Endothelial cell of umbilical vein (primary cell): ENCODE results near the gene LHX4. TPM values are rescaled to one million over a fixed set of nuclear protein-coding genes. Genes with fewer than 3 reads are reported as not detected.

Experiments used
- BruUV-seq: library from RNA; stranded (reverse); fragments of 400-500 nt; replicated peaks from 2 replicates; lab custom pipeline; 2021; lab: Mats Ljungman, UMichigan
- CTCF ChIA-PET: fragments of 300-600, 350-600 bp; sonication (Branson Sonifier 250); formaldehyde crosslinking; loops from one replicate; lab custom pipeline; 2021; ENCODE audit warnings: antibody characterized with exemption, inconsistent platforms; lab: Charles Lee
- POLR2A ChIA-PET: fragments of 300-600, 350-600 bp; sonication (Branson Sonifier 250); formaldehyde crosslinking; loops from one replicate; lab custom pipeline; 2021; ENCODE audit warnings: antibody characterized with exemption, inconsistent platforms; lab: Charles Lee
- DNase-seq: peaks from one replicate; pipeline ENCODE4 v3.0.0-alpha.2; 2011; ENCODE audit warnings: low read depth, low spot score
- FAIRE-seq: peaks from 2 replicates; lab custom pipeline; 2011; peaks lifted over from hg19 to GRCh38; lab: Jason Lieb, UNC
- H2AFZ ChIP-seq: 2 replicates; pipeline ENCODE4 v1.6.0; 2012; ENCODE audit warnings: low read depth, low read length, control low read depth, inconsistent platforms
- H3K27ac ChIP-seq: 2 replicates; pipeline ENCODE4 v1.5.1; 2011; ENCODE audit warnings: low read depth, mild to moderate bottlenecking, control low read depth, low read length, moderate library complexity; ENCODE audit not compliant: insufficient read depth
- H3K27me3 ChIP-seq, 2 experiments: 2 replicates each; pipeline versions ENCODE4 v1.6.0 to v1.6.1; 2011; ENCODE audit warnings: low read length in 2 of 2, mixed read lengths in 1 of 2; ENCODE audit not compliant: control insufficient read depth in 2 of 2, insufficient read depth in 2 of 2
- H3K36me3 ChIP-seq, 2 experiments: 2 replicates in 1 of 2; 3 replicates in 1 of 2; pipeline ENCODE4 v1.5.1; 2011; ENCODE audit warnings: low read length in 2 of 2, mild to moderate bottlenecking in 1 of 2, moderate library complexity in 1 of 2; ENCODE audit not compliant: control insufficient read depth in 2 of 2, insufficient read depth in 2 of 2; ENCODE audit errors: extremely low read depth in 1 of 2
- H3K4me1 ChIP-seq: 3 replicates; pipeline ENCODE4 v1.5.1; 2011; ENCODE audit warnings: mild to moderate bottlenecking, low read length; ENCODE audit not compliant: control insufficient read depth, insufficient read depth; ENCODE audit errors: extremely low read depth
- H3K4me2 ChIP-seq: 2 replicates; pipeline ENCODE4 v1.6.1; 2011; ENCODE audit warnings: low read length, control low read depth, mixed read lengths; ENCODE audit not compliant: insufficient read depth
- H3K4me3 ChIP-seq, 3 experiments: fragments of 200-600 bp in 1 of 3; sonication (generic), shearing (Covaris generic) in 1 of 3; replicated peaks in 1 of 3; 2 replicates each; pipeline ENCODE4 v1.5.1; 2011 to 2016; ENCODE audit warnings: control low read depth in 3 of 3, low read length in 3 of 3, mild to moderate bottlenecking in 2 of 3, inconsistent platforms in 1 of 3, low read depth in 1 of 3, moderate library complexity in 1 of 3; ENCODE audit not compliant: insufficient read depth in 1 of 3
- H3K79me2 ChIP-seq: 2 replicates; pipeline ENCODE4 v1.6.0; 2012; ENCODE audit warnings: low read length, inconsistent platforms; ENCODE audit not compliant: control insufficient read depth, insufficient read depth
- H3K9ac ChIP-seq: replicated peaks from 2 replicates; pipeline ENCODE3; 2011; ENCODE audit warnings: low read length, control low read depth; ENCODE audit not compliant: insufficient read depth; ENCODE audit errors: extremely low read depth
- H3K9me1 ChIP-seq: replicated peaks from 3 replicates; pipeline ENCODE4 v1.6.0; 2011; ENCODE audit warnings: mild to moderate bottlenecking, low read length; ENCODE audit not compliant: control insufficient read depth, insufficient read depth; ENCODE audit errors: extremely low read depth
- H3K9me3 ChIP-seq: replicated peaks from 2 replicates; pipeline ENCODE4 v1.5.1; 2012; ENCODE audit warnings: low read length, inconsistent platforms; ENCODE audit not compliant: control insufficient read depth, insufficient read depth
- H4K20me1 ChIP-seq: replicated peaks from 2 replicates; pipeline ENCODE3; 2011; ENCODE audit warnings: mild to moderate bottlenecking, low read length; ENCODE audit not compliant: control insufficient read depth, insufficient read depth; ENCODE audit errors: extremely low read depth
- CTCF ChIP-seq, 2 donors: IDR thresholded peaks; 1 replicate in 1 of 2; 2 replicates in 1 of 2; pipeline ENCODE4 v1.5.1; 2011; ENCODE audit warnings: low read length in 2 of 2, mild to moderate bottlenecking in 2 of 2, moderate library complexity in 2 of 2, control low read depth in 1 of 2, inconsistent platforms in 1 of 2, low read depth in 1 of 2; ENCODE audit not compliant: insufficient read depth in 1 of 2; ENCODE audit errors: extremely low read depth in 1 of 2
- EZH2 ChIP-seq: IDR thresholded peaks from 2 replicates; pipeline ENCODE4 v1.6.1; 2012; ENCODE audit warnings: borderline replicate concordance, low read depth, mild to moderate bottlenecking, moderate library complexity, low read length, inconsistent platforms; ENCODE audit not compliant: severe bottlenecking
- FOS ChIP-seq: IDR thresholded peaks from 2 replicates; pipeline ENCODE4 v1.6.1; 2011; ENCODE audit warnings: mild to moderate bottlenecking, low read length, moderate library complexity, borderline replicate concordance; ENCODE audit not compliant: insufficient read depth
- GATA2 ChIP-seq: IDR thresholded peaks from 2 replicates; pipeline ENCODE4 v1.7.0; 2011; ENCODE audit warnings: low read depth, mild to moderate bottlenecking, moderate library complexity, mixed read lengths, low read length; ENCODE audit not compliant: insufficient read length, insufficient read depth
- JUN ChIP-seq: IDR thresholded peaks from 2 replicates; pipeline ENCODE4 v1.6.1; 2011; ENCODE audit warnings: borderline replicate concordance, low read depth; ENCODE audit not compliant: insufficient read length, insufficient read depth
- MYC ChIP-seq: IDR thresholded peaks from one replicate; pipeline ENCODE4 v1.6.1; 2011; ENCODE audit warnings: mild to moderate bottlenecking, low read depth, low read length
- POLR2AphosphoS5 ChIP-seq: IDR thresholded peaks from 2 replicates; pipeline ENCODE4 v1.6.1; 2012; ENCODE audit warnings: low read depth, mild to moderate bottlenecking, control low read depth, low read length, moderate library complexity; ENCODE audit not compliant: insufficient read depth
- dilution Hi-C: fragments of 300-500 bp; cut with MboI; formaldehyde crosslinking; loops from one replicate; pipeline ENCODE4 v1.15.0; 2019; ENCODE audit warnings: low sequenced_read_pairs; ENCODE audit not compliant: extremely low pct_ligation_motif_present
- intact Hi-C: fragments of 100-400 bp; cut with micrococcal nuclease; formaldehyde crosslinking; loops from one replicate; pipeline ENCODE4 v1.10.0; 2022
- polyA plus RNA-seq, 4 experiments: library from polyadenylated mRNA; depleted of rRNA in 3 of 4; stranded (reverse) in 3 of 4; unstranded in 1 of 4; fragments of >200 nt; gene quantifications; 2 replicates each; pipeline versions ENCODE4 v1.2.1 to v1.2.3, GENCODE V29; 2011 to 2012; ENCODE audit warnings: missing spikeins in 1 of 4
- total RNA-seq: library from RNA; stranded (reverse); gene quantifications from 2 replicates; pipeline ENCODE4 v1.2.3, GENCODE V29; 2021

The LHX4 gene
- total and polyA plus RNA-seq, 2 donors (not counting 3 experiments of a cell fraction or from before 2014, with no cell fraction given) = not detected

GRCh38 chr1:180273066-180273465, 43.0 kb downstream of the LHX4 start:
- no peaks in the 10 kb centered on the region for H3K9me3 ChIP-seq
- H2AFZ ChIP-seq = no peak overlapping the region
- no peaks in the 10 kb centered on the region for H4K20me1 ChIP-seq
- H3K4me3 ChIP-seq = no peak overlapping the region
- H3K27ac ChIP-seq = no peak overlapping the region
- H3K9ac ChIP-seq = no peak overlapping the region
- H3K9me1 ChIP-seq = no peaks in the 10 kb centered on the region
- intact Hi-C loops = no loop called here
- TF ChIP-seq POLR2AphosphoS5 (no peak), EZH2 (no peak), MYC (no peak)
- FAIRE-seq (no peak), DNase-seq (no peak)
- no peaks in the 10 kb centered on the region for H3K79me2 ChIP-seq
- H3K27me3 ChIP-seq = no peaks in the 10 kb centered on the region
- no TSS peak for BruUV-seq
- ChIA-PET CTCF (interaction anchor here (1.0 to 1.6 kb wide), 5 partner anchors 10 to 200 kb away, joined by 3 to 7 read pairs (median 4); no protein-coding TSS in a partner anchor), POLR2A (no interaction called here)
- H3K4me2 ChIP-seq = no peak overlapping the region
- dilution Hi-C loops = no loop called here
- peaks cover 0 to 2% of the 10 kb centered on the region in 2 experiments for H3K36me3 ChIP-seq
- H3K4me1 ChIP-seq = no peaks in the 10 kb centered on the region

DNA sequence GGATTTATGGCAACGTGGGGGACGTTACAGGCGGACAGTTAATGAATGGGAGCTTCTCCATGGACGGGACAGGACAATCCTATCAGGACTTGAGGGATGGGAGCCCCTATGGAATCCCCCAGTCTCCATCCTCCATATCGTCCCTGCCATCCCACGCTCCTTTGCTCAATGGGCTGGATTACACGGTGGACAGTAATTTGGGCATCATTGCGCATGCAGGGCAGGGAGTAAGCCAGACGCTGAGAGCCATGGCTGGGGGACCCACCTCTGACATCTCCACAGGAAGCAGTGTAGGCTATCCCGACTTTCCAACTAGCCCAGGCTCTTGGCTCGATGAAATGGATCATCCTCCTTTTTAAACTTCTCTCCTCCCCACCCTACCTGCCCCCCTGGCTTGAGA, 44.2 kb downstream of the LHX4 start:
- H3K4me1 ChIP-seq = peaks cover 10% of the 10 kb centered on the region
- dilution Hi-C loops = no loop called here

More for the DNA sequence above, 44.2 kb downstream of the LHX4 start:
- POLR2A ChIA-PET = no interaction called here
- FAIRE-seq (no peak), DNase-seq (no peak)
- no peaks in the 10 kb centered on the region for H3K79me2 ChIP-seq
- no peaks in the 10 kb centered on the region for H3K27me3 ChIP-seq
- no peak overlapping the region for H2AFZ ChIP-seq
- no TSS peak for BruUV-seq
- H4K20me1 ChIP-seq = no peaks in the 10 kb centered on the region
- intact Hi-C loops = no loop called here
- TF ChIP-seq FOS = no peak
- no peak for TF ChIP-seq EZH2
- TF ChIP-seq GATA2 = no peak
- no peak for TF ChIP-seq CTCF (IDR thresholded peaks at IDR 0.05; ENCODE audit: extremely low read depth in 1 of 2, insufficient read depth in 1 of 2, low read depth in 1 of 2, low read length in 2 of 2)
- no peak for TF ChIP-seq JUN
- no peak for TF ChIP-seq POLR2AphosphoS5
- H3K4me2 ChIP-seq = no peak overlapping the region
- CTCF ChIA-PET = interaction anchor here (1.3 to 1.6 kb wide), 3 partner anchors 13 to 199 kb away, joined by 3 to 7 read pairs (median 4); no protein-coding TSS in a partner anchor
- no peak overlapping the region for H3K4me3 ChIP-seq
- no peaks in the 10 kb centered on the region for H3K9me1 ChIP-seq
- no peak overlapping the region for H3K27ac ChIP-seq
- H3K9ac ChIP-seq = no peak overlapping the region
- H3K9me3 ChIP-seq = no peaks in the 10 kb centered on the region
- H3K36me3 ChIP-seq = peaks cover 0 to 2% of the 10 kb centered on the region in 2 experiments
